Middle frontal gyrus (tissue), 1 donor: ENCODE results near the gene TNIK.
"Not testable (repeated sequence)": the region's sequence is repeated elsewhere in the genome, so short reads cannot be mapped to it uniquely, and the experiment has no call there.

Experiments used
- DNase-seq: peaks from one replicate; pipeline ENCODE4 v3.0.0-alpha.2; 2015; ENCODE audit warnings: low spot score; ENCODE audit errors: extremely low spot score

TNIK gene

GRCh38 chr3:171258316-171258715 is 201.9 kb downstream of the TNIK start:
- DNase-seq: no peak

- DNase-seq: no peak
Observed at GRCh38 chr3:171257251-171258203, 202.7 kb downstream of the TNIK start.

- DNase-seq: no peak
Observed at GRCh38 chr3:171256445-171257250, 203.6 kb downstream of the TNIK start.

GRCh38 chr3:171255236-171255806 is 204.9 kb downstream of the TNIK start:
- no peak for DNase-seq

- DNase-seq: no peak
Observed at GRCh38 chr3:171254315-171254714, 205.9 kb downstream of the TNIK start.

GRCh38 chr3:171251835-171252234 is 208.4 kb downstream of the TNIK start:
- DNase-seq: no peak

GRCh38 chr3:171250444-171250843 is 209.8 kb downstream of the TNIK start:
- DNase-seq: no peak

GRCh38 chr3:171249245-171249644 is 211.0 kb downstream of the TNIK start:
- no peak for DNase-seq

- DNase-seq: no peak
Observed at GRCh38 chr3:171248426-171249111, 211.6 kb downstream of the TNIK start.

GRCh38 chr3:171245796-171246765 is 214.1 kb downstream of the TNIK start:
- DNase-seq: no peak

GRCh38 chr3:171242951-171243350 is 217.3 kb downstream of the TNIK start:
- DNase-seq: no peak

- DNase-seq: no peak
Observed at GRCh38 chr3:171242170-171242569, 218.0 kb downstream of the TNIK start.

- not testable (repeated sequence) for DNase-seq
Observed at GRCh38 chr3:171241655-171242054, 218.6 kb downstream of the TNIK start.

- DNase-seq: no peak
Observed at GRCh38 chr3:171240504-171240835, 219.7 kb downstream of the TNIK start.

- no peak for DNase-seq
Observed at GRCh38 chr3:171239757-171240503, 220.3 kb downstream of the TNIK start.

GRCh38 chr3:171237009-171237385 is 223.2 kb downstream of the TNIK start:
- no peak for DNase-seq

GRCh38 chr3:171236265-171237008 is 223.8 kb downstream of the TNIK start:
- no peak for DNase-seq

- DNase-seq: no peak
Observed at GRCh38 chr3:171234298-171235010, 225.8 kb downstream of the TNIK start.
